A673 (cell line): ENCODE data around the gene ATP13A1.

Source experiments
- CTCF ChIP-seq: fragments of 300-800, 200-600 bp; sonication (generic); conservative IDR thresholded peaks from 2 replicates; pipeline ENCODE4 v1.5.1; 2017; ENCODE audit warnings: low read depth, mild to moderate bottlenecking, antibody characterized with exemption, low read length, moderate library complexity, mixed read lengths
- EZH2 ChIP-seq: fragments of 200-600 bp; sonication (generic); IDR thresholded peaks from 2 replicates; pipeline ENCODE4 v1.6.1; 2017; ENCODE audit warnings: borderline replicate concordance, low read depth, mild to moderate bottlenecking, mixed read lengths, antibody characterized with exemption, low read length; ENCODE audit not compliant: poor library complexity, severe bottlenecking

GRCh38 chr19:19636573-19637185, 26.8 kb downstream of the ATP13A1 start:
- TF ChIP-seq CTCF (no peak), EZH2 (no peak)
